ENCODE data around the gene CSRP1.
"Not testable (repeated sequence)": the region's sequence is repeated elsewhere in the genome, so short reads cannot be mapped to it uniquely, and the experiment has no call there.

CSRP1 gene

DNA sequence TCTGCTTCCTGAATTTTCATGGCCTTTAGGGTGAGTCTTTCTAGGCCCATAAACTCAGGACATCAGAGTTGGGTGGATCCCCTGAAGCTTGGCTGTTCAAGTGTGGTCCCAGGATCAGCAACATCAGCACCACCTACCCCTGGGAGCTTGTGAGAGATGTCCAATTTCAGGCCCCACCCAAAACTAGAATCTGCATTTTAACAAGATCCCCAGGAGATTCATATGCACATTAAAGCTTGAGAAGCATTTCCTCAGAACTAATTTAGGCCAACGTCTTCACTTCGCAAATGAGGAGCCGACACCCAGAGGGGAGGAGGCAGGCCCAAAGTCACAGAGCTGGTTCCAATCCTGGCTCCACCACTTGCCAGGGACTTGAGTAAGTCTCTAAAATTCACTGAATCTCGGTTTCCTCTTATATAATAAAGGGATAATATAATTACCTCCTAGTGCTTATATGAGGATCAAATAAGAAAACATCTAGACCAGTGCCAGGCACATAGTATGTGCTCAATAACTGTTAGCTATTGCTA lies 27.7 kb downstream of the CSRP1 start:
- no peak overlapping the region for H3K4me3 ChIP-seq (ENCODE audit: low read depth, low read length)
- TF ChIP-seq, protein P1, sequence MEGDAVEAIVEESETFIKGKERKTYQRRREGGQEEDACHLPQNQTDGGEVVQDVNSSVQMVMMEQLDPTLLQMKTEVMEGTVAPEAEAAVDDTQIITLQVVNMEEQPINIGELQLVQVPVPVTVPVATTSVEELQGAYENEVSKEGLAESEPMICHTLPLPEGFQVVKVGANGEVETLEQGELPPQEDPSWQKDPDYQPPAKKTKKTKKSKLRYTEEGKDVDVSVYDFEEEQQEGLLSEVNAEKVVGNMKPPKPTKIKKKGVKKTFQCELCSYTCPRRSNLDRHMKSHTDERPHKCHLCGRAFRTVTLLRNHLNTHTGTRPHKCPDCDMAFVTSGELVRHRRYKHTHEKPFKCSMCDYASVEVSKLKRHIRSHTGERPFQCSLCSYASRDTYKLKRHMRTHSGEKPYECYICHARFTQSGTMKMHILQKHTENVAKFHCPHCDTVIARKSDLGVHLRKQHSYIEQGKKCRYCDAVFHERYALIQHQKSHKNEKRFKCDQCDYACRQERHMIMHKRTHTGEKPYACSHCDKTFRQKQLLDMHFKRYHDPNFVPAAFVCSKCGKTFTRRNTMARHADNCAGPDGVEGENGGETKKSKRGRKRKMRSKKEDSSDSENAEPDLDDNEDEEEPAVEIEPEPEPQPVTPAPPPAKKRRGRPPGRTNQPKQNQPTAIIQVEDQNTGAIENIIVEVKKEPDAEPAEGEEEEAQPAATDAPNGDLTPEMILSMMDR (IDR thresholded peaks at IDR 0.05; ENCODE audit: insufficient read depth, low read depth, low read length, missing control alignments), result no peak
- DNase-seq (ENCODE audit: low read depth), result no peak

DNA sequence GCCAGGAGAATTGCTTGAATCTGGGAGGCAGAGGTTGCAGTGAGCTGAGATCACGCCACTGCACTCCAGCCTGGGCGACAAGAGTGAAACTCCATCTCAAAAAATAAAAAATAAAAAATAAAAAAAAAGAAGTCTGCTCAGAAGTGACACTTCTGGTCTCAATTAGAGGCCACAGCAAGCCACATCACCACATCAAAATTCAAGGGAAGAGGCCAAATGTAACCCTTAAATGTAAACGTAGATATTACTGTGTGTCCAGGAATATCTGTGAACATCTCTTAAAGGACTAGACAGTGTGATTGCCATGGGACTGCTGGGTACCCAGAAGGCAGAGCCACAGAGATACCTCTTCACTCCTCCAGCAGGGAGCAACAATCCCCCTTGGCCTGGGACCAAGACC lies 28.3 kb downstream of the CSRP1 start:
- not testable (repeated sequence) for DNase-seq (ENCODE audit: low read depth); H3K4me3 ChIP-seq (ENCODE audit: low read depth, low read length)

DNA sequence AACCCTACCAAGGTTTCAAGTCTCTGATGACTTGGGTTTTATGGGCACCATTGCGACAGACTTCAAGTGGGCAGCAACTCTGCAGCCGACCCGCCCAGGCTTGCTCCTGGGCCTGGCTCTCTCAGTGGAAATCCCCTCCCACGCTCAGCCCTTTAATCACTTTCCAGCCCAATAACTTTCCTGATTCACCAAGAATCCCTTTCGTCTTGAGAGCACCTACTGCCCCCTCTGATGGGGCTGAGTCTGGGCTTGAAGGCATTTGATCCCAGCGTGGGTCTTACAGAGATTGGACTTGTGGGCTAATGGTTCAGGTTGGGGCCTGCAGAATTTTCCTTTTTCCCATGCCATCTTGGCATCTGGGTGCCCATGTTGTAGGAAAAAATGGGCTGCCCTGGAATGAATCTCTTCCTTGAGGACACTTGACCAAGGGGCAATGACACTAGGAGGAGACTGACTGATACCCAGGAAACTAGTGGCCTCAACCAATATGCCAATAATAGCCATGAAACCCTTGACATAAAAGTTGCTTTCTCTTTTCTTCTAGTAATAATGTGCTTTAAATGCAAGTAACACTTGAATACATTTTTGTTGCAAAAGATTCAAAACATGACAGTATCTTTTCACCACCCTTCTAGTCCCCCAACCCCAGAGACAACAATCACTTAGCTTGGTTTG lies 30.1 kb downstream of the CSRP1 start:
- peak; percentile 58 for DNase-seq (ENCODE audit: low read depth)

GRCh38 chr1:201475915-201476669 lies 30.8 kb downstream of the CSRP1 start:
- DNase-seq (ENCODE audit: low read depth), result no peak
- no peak overlapping the region for H3K4me3 ChIP-seq (ENCODE audit: low read depth, low read length)
- TF ChIP-seq, protein P1 (IDR thresholded peaks at IDR 0.05; ENCODE audit: insufficient read depth, low read depth, low read length, missing control alignments), result no peak

More for the DNA sequence above, 30.1 kb downstream of the CSRP1 start:
- no peak overlapping the region for H3K4me3 ChIP-seq (ENCODE audit: low read depth, low read length)
- TF ChIP-seq, protein P1 (IDR thresholded peaks at IDR 0.05; ENCODE audit: insufficient read depth, low read depth, low read length, missing control alignments), result no peak

DNA sequence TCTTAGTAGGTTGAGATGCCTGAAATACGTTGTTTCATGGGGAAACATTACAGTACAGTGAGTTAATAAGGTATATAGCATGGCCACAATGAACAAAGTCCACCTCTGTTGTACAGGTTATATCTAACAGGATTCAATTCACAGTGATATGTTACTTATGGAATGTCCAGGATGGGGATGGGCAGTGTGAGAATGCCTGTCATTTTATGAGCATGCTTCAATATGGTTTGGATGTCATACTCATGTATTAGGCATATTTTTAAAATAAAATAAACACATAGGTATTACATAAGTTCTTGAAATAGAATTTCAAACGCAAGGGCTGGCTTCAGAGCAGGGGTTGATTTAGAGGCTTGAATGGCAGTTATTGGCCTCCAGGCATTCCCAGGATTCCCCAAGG lies 31.8 kb downstream of the CSRP1 start:
- TF ChIP-seq, protein P1 (IDR thresholded peaks at IDR 0.05; ENCODE audit: insufficient read depth, low read depth, low read length, missing control alignments), result no peak
- DNase-seq (ENCODE audit: low read depth), result no peak

DNA sequence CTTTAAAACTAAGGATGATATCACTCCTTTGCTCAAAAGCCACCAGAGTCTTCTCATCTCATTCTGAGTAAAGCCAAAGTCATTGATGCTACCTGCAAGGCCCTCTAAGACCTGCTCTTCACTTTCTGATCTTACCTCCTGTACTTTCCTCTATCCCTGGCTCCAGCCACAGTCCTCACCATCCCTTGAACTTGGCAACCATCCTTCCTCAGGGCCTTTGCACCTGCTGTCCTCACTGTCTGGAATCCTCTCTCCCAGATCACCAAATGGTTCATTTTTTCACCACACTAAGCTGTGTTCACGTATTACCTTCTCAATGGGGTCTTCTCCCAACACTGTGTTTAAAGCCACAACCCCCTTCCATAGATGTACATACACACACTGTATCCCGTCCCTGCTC lies 33.6 kb downstream of the CSRP1 start:
- TF ChIP-seq, protein P1 (IDR thresholded peaks at IDR 0.05; ENCODE audit: insufficient read depth, low read depth, low read length, missing control alignments), result no peak
- no peak overlapping the region for H3K4me3 ChIP-seq (ENCODE audit: low read depth, low read length)
- no peak for DNase-seq (ENCODE audit: low read depth)

More for the DNA sequence above, 31.8 kb downstream of the CSRP1 start:
- no peak overlapping the region for H3K4me3 ChIP-seq (ENCODE audit: low read depth, low read length)

GRCh38 chr1:201472321-201472720 lies 34.6 kb downstream of the CSRP1 start:
- not testable (repeated sequence) for H3K4me3 ChIP-seq (ENCODE audit: low read depth, low read length); DNase-seq (ENCODE audit: low read depth)

Measured in GM12865 (cell line).